H7 (cell line): ENCODE data around the gene RGMB. TPM values are rescaled to one million over a fixed set of nuclear protein-coding genes. Genes with fewer than 3 reads are reported as not detected.
A peak's percentile ranks its signal among the peaks of the same experiment; 100 is the strongest.
"Not testable (repeated sequence)": the region's sequence is repeated elsewhere in the genome, so short reads cannot be mapped to it uniquely, and the experiment has no call there.

Source experiments
- DNase-seq: peaks from one replicate; pipeline ENCODE4 v3.0.0; 2012
- H3K27me3 ChIP-seq: 2 replicates; pipeline ENCODE4 v1.6.0; 2011; ENCODE audit warnings: mild to moderate bottlenecking, low read length; ENCODE audit not compliant: control insufficient read depth, insufficient read depth
- H3K36me3 ChIP-seq: replicated peaks from 2 replicates; pipeline ENCODE4 v1.5.1; 2011; ENCODE audit warnings: low read length; ENCODE audit not compliant: control insufficient read depth, insufficient read depth
- H3K4me3 ChIP-seq: 2 replicates; pipeline ENCODE4 v1.5.1; 2011; ENCODE audit warnings: low read depth, mild to moderate bottlenecking, control low read depth, low read length, moderate library complexity; ENCODE audit not compliant: insufficient read depth
- total RNA-seq: library from RNA; depleted of rRNA; stranded (reverse); fragments of >200 nt; shearing (Covaris generic); gene quantifications from 2 replicates; pipeline ENCODE4 v1.2.3, GENCODE V29; 2014

RGMB gene
- total RNA-seq, 1 experiment from 2014 or later, result 31.8 TPM

- not testable (repeated sequence) for DNase-seq, H3K36me3 ChIP-seq, H3K27me3 ChIP-seq, H3K4me3 ChIP-seq
These were observed 20.7 kb upstream of the RGMB start for GRCh38 chr5:98752801-98753200.

- DNase-seq, result no peak
- Histone ChIP-seq H3K4me3 (no peak overlapping the region), H3K27me3 (no peaks in the 10 kb centered on the region), H3K36me3 (no peaks in the 10 kb centered on the region)
These were observed 20.0 kb upstream of the RGMB start for GRCh38 chr5:98753507-98753906.

- no peaks in the 10 kb centered on the region for H3K27me3 ChIP-seq
- no peak overlapping the region for H3K4me3 ChIP-seq
- DNase-seq, result no peak
- no peaks in the 10 kb centered on the region for H3K36me3 ChIP-seq
These were observed 18.1 kb upstream of the RGMB start for GRCh38 chr5:98755406-98755805.

- H3K4me3 ChIP-seq, result no peak overlapping the region
- H3K36me3 ChIP-seq, result no peaks in the 10 kb centered on the region
- DNase-seq, result no peak
- no peaks in the 10 kb centered on the region for H3K27me3 ChIP-seq
These were observed 15.5 kb upstream of the RGMB start for GRCh38 chr5:98757978-98758377.

GRCh38 chr5:98763001-98763630, 10.3 kb upstream of the RGMB start:
- H3K36me3 ChIP-seq, result no peaks in the 10 kb centered on the region
- no peak overlapping the region for H3K4me3 ChIP-seq
- H3K27me3 ChIP-seq, result no peaks in the 10 kb centered on the region
- peak; percentile 64 for DNase-seq

- Histone ChIP-seq H3K4me3 (no peak overlapping the region), H3K36me3 (no peaks in the 10 kb centered on the region), H3K27me3 (peaks cover 12% of the 10 kb centered on the region)
- DNase-seq, result no peak
These were observed 7.6 kb upstream of the RGMB start for GRCh38 chr5:98765815-98766214.

GRCh38 chr5:98767581-98767980, 5.9 kb upstream of the RGMB start:
- Histone ChIP-seq H3K4me3 (no peak overlapping the region), H3K27me3 (peaks cover 22% of the 10 kb centered on the region), H3K36me3 (no peaks in the 10 kb centered on the region)
- DNase-seq, result no peak

- no peaks in the 10 kb centered on the region for H3K36me3 ChIP-seq
- DNase-seq, result peak; percentile 76
- H3K4me3 ChIP-seq, result peak overlapping the region; percentile 77
- H3K27me3 ChIP-seq, result peaks cover 22% of the 10 kb centered on the region
These were observed 5.1 kb upstream of the RGMB start for GRCh38 chr5:98768160-98768959.

- Histone ChIP-seq H3K27me3 (peaks cover 22% of the 10 kb centered on the region), H3K36me3 (no peaks in the 10 kb centered on the region), H3K4me3 (peak overlapping the region; percentile 77)
- no peak for DNase-seq
These were observed 4.6 kb upstream of the RGMB start for GRCh38 chr5:98768960-98769209.

GRCh38 chr5:98769210-98769958, 4.1 kb upstream of the RGMB start:
- Histone ChIP-seq H3K27me3 (peaks cover 22% of the 10 kb centered on the region), H3K4me3 (peak overlapping the region; percentile 77), H3K36me3 (no peaks in the 10 kb centered on the region)
- peak; percentile 83 for DNase-seq

GRCh38 chr5:98769959-98770208, 3.6 kb upstream of the RGMB start:
- no peaks in the 10 kb centered on the region for H3K36me3 ChIP-seq
- peak; percentile 62 for DNase-seq
- peaks cover 22% of the 10 kb centered on the region for H3K27me3 ChIP-seq
- H3K4me3 ChIP-seq, result peak overlapping the region; percentile 77

GRCh38 chr5:98770209-98770910, 3.1 kb upstream of the RGMB start:
- DNase-seq, result peak; percentile 60
- Histone ChIP-seq H3K27me3 (peaks cover 22% of the 10 kb centered on the region), H3K4me3 (peak overlapping the region; percentile 77), H3K36me3 (no peaks in the 10 kb centered on the region)

- no peak for DNase-seq
- Histone ChIP-seq H3K4me3 (peak overlapping the region; percentile 77), H3K27me3 (peaks cover 22% of the 10 kb centered on the region), H3K36me3 (no peaks in the 10 kb centered on the region)
These were observed 2.5 kb upstream of the RGMB start for GRCh38 chr5:98770911-98771322.

- Histone ChIP-seq H3K36me3 (no peaks in the 10 kb centered on the region), H3K4me3 (peak overlapping the region; percentile 77; the same call in 1 of the 2 replicates), H3K27me3 (peaks cover 22% of the 10 kb centered on the region)
- DNase-seq, result peak; percentile 70
These were observed 1.9 kb upstream of the RGMB start for GRCh38 chr5:98771382-98772109.
